Measurements from ENCODE around the gene KCNAB1.
A peak's percentile ranks its signal among the peaks of the same experiment; 100 is the strongest.

KCNAB1 gene

DNA sequence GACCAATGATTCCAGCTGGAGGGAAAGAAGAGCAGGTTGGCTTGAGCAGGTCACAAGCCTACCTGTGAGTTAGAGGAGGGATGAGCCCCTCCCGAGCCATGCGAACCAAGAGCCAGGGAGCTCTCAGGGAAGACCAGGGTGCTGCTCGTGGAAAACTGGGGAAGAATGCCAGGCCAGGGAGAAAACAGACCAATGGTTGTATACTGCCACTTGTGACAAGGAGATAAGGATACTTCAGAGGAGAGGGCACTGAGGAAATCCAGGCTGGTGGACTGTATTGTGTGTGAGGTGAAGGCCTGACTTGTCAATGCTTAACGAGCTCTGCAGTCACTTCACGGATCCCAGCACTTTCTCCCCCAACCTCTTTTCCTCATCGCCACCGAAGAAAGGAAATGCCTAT, 256.9 kb downstream of the KCNAB1 start:
- DNase-seq: no peak

- no peak for DNase-seq
These were observed 257.3 kb downstream of the KCNAB1 start for GRCh38 chr3:156377718-156378117.

- peak in 1 of 2 experiments; percentile 60 for DNase-seq
These were observed 258.5 kb downstream of the KCNAB1 start for GRCh38 chr3:156378871-156379270.

- DNase-seq: no peak
These were observed 258.9 kb downstream of the KCNAB1 start for GRCh38 chr3:156379327-156379726.

DNA sequence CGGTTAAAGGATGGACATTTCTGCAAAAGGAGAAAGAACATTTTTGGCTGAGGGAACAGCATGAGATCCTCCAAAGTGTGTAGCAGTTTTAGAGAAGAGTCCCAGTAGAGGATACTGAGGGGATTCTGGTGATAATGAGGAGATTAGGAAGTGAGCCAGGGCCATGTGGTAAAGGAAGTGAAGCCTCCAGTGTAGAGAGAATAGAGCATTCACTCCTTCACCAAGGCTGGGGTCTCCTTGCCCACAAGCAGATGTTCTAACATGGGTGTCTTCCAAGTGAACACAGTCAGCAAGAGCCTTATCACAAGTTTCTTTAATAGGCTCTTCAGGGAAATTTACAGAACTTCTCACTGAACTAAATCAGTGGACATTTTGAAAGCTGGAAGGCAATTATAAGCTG, 260.9 kb downstream of the KCNAB1 start:
- DNase-seq: no peak

- DNase-seq: peak in 1 of 2 experiments; percentile 59
These were observed 262.3 kb downstream of the KCNAB1 start for GRCh38 chr3:156382458-156383346.

- no peak for DNase-seq
These were observed 263.2 kb downstream of the KCNAB1 start for GRCh38 chr3:156383441-156384025.

- peak; percentile 79 to 91 for DNase-seq
These were observed 268.4 kb downstream of the KCNAB1 start for GRCh38 chr3:156388497-156389448.

GRCh38 chr3:156389449-156389950, 269.1 kb downstream of the KCNAB1 start:
- DNase-seq: peak in 1 of 2 experiments; percentile 15

DNA sequence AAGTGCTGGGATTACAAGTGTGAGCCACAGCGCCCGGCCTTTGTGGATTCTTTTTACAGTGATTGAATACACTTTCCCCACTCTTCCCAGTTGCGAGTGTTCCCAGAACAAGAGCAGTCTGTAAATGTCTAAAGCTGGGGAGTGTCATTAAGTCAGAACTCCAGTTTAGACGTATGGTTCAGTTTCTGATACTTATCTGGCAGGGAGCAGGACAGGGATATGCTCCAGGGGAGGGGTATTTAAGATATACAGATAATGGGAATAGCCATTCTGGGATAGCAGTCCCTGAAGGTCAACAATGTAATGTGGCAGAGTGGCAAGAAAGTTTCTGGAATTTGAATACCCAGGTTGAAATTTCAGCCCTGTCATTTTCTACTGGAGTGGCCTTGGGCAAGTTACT, 270.5 kb downstream of the KCNAB1 start:
- DNase-seq: no peak

DNA sequence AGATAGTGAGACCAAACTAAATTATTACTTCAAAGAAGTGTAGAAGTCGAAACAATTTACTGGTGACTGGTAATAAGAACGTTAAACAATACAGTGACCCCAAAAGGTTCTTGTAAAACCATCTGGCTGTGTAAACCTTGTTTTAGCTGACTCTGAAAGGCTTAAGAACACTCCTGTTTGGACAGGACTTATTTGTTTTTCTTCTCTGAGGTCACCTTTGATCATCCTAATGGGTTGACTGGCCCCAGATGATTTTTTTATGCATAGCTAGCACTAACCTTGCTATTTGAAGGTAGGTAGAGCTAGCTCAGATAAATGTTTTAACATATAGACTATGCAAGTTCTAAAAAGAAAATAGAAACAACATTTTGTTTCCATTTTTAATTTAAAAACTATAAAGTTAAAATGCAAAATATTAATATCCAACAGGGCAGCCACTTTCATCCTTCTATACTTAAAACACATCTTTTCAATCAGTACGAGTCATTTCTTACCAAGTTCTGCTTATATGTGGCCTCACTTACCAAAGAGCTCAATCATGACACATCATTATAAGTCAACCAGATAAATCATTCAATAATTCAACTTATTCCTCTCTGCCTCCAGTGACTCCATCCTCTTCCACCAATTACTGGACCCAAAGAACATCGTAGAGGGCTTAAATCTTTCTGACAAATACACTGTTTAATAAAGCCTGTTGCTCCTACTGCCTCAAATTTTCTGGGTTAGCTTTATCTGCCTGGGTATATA, 275.8 kb downstream of the KCNAB1 start:
- no peak for DNase-seq

DNA sequence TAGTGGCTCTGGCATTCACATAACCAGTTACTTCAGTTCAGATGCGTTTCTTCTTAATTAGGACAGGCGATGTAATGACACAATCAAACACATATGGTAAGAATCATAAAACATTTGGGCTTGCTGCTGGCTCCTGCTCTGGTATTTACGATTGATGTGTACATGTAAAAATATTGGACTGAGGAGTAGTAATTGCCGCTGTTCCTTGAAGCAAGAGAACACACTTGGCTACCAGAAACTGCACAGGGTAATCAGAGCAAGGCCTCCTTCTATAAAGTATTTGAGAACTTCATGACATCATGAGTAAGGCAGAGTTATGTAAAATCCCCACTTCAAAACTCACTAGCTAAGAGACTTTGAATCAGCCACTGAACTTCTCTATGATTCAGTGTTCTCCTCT, 276.5 kb downstream of the KCNAB1 start:
- DNase-seq: no peak

GRCh38 chr3:156397534-156397933, 277.2 kb downstream of the KCNAB1 start:
- no peak for DNase-seq

- no peak for DNase-seq
These were observed 279.7 kb downstream of the KCNAB1 start for GRCh38 chr3:156400062-156400461.

- no peak for DNase-seq
These were observed 280.4 kb downstream of the KCNAB1 start for GRCh38 chr3:156400735-156401134.

- DNase-seq: no peak
These were observed 283.8 kb downstream of the KCNAB1 start for GRCh38 chr3:156404217-156404616.

DNA sequence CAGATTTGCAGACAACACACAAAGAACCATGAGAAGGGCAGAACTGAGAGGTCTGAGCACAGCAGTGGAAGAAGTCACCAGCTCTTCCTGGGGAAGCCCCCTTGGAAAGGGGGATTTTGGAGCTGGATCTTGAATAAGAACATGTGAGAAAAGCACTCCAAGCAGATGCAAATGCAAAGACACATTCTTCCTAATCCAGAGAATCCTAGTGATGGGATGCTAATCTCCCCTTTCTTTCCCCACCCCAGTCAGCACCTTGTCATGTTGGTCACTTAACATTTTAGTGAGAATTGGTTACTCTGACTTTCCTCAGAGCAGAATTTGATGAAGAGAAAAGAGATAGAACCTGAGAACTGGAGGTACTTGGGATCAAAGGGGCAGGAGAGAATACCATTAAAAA, 286.0 kb downstream of the KCNAB1 start:
- DNase-seq: no peak

DNA sequence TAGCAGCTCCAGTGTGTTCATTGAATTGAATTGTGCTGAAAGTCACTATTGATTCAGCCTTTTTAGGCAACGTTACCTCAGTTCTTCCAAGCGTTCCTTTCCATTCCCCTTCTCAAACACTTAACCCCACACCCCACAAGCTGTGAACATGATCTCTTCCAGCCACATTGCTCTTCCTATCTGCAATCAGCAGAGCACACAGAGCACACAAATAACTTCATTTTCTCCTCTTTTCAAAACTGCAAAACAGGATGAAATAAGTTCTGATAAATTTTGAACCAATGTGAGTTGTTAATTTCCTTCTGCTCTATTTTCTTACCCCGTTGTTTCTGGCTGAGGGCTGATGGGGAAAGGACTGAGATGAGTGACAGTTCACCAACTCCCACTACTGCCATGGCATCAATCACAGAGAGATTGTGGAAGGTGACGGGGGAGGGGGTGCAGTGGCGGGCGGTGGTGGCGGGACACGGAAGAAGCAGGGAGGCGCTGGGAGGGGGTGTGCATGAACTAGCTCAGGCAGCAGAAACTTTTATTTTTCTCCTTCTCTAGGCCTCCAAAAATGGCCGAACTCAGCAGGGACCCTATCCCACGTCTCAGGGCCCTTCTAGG, 287.3 kb downstream of the KCNAB1 start:
- no peak for DNase-seq

- no peak for DNase-seq
These were observed 289.3 kb downstream of the KCNAB1 start for GRCh38 chr3:156409694-156410093.

GRCh38 chr3:156412600-156412999, 292.2 kb downstream of the KCNAB1 start:
- no peak for DNase-seq

DNA sequence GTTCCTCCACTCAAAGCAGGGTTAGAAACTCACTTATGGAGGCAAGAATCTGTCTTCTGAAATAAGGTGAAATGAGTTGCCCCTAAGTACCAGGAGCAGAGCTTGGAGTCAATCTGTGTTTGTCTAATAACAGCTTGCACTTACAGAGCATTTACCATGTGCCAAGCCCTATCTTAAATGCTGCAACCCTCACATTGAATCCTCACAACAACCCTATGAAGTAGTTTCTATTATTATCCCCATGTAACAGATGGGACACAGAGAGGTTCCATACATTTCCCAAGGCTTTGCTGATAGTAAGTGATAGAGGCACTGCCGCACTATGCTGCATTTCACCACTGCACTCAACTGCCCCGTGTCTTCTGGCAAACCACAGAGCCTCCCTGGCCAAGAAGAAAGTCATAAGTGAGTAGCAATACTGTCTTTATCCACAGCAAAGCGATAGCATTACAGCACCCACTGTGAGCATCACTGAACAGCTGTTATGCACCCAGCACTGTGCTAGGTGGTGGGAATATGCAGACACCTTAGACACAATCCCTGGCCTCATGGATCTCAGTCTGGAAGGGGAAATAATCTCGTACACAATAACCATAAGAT, 293.0 kb downstream of the KCNAB1 start:
- DNase-seq: peak; percentile 84 to 96
